A673 (cell line): ENCODE results near the gene NFATC1. TPM values are rescaled to one million over a fixed set of nuclear protein-coding genes. Genes with fewer than 3 reads are reported as not detected.
"Not testable (repeated sequence)": the region's sequence is repeated elsewhere in the genome, so short reads cannot be mapped to it uniquely, and the experiment has no call there.

Experiments used
- BruUV-seq: library from RNA; stranded (reverse); fragments of 400-500 nt; replicated peaks from 2 replicates; lab custom pipeline; 2021; lab: Mats Ljungman, UMichigan
- CTCF ChIA-PET: fragments of 300-600 bp; sonication (Branson Sonifier 250); formaldehyde crosslinking; loops from one replicate; lab custom pipeline; 2022; ENCODE audit warnings: antibody characterized with exemption; lab: Charles Lee
- POLR2A ChIA-PET: fragments of 300-600 bp; sonication (Branson Sonifier 250); formaldehyde crosslinking; loops from one replicate; lab custom pipeline; 2022; ENCODE audit warnings: antibody characterized with exemption; ENCODE audit not compliant: low non-redundant PET; lab: Charles Lee
- DNase-seq: peaks from one replicate; pipeline ENCODE4 v3.0.0-alpha.2; 2015; ENCODE audit warnings: low spot score
- H3K27ac ChIP-seq: fragments of 200-600 bp; sonication (generic); 2 replicates; pipeline ENCODE4 v1.5.1; 2016; ENCODE audit warnings: mixed run types, low read depth, mild to moderate bottlenecking, mixed read lengths, antibody characterized with exemption, low read length; ENCODE audit not compliant: poor library complexity, severe bottlenecking
- H3K27me3 ChIP-seq: fragments of 200-600 bp; sonication (generic); replicated peaks from 2 replicates; pipeline ENCODE4 v1.6.1; 2017; ENCODE audit warnings: mixed run types, low read depth, mild to moderate bottlenecking, mixed read lengths, antibody characterized with exemption, low read length; ENCODE audit not compliant: insufficient read depth, poor library complexity
- H3K36me3 ChIP-seq: fragments of 200-600 bp; sonication (generic); 2 replicates; pipeline ENCODE4 v1.6.1; 2016; ENCODE audit warnings: mixed run types, mild to moderate bottlenecking, mixed read lengths, antibody characterized with exemption, low read length; ENCODE audit not compliant: insufficient read depth, poor library complexity, severe bottlenecking
- H3K4me1 ChIP-seq: fragments of 200-600 bp; sonication (generic); 2 replicates; pipeline ENCODE4 v1.6.1; 2017; ENCODE audit warnings: mixed run types, mild to moderate bottlenecking, mixed read lengths, antibody characterized with exemption, low read length; ENCODE audit not compliant: insufficient read depth, poor library complexity, severe bottlenecking
- H3K4me3 ChIP-seq: fragments of 200-600 bp; sonication (generic); 2 replicates; pipeline ENCODE4 v1.5.1; 2016; ENCODE audit warnings: low read depth, mixed run types, mild to moderate bottlenecking, mixed read lengths, low read length; ENCODE audit not compliant: poor library complexity, severe bottlenecking
- H3K9me3 ChIP-seq: fragments of 200-600 bp; sonication (generic); 2 replicates; pipeline ENCODE4 v1.6.1; 2016; ENCODE audit warnings: mixed run types, low read depth, mild to moderate bottlenecking, mixed read lengths, antibody characterized with exemption, low read length; ENCODE audit not compliant: poor library complexity, severe bottlenecking
- EZH2 ChIP-seq: fragments of 200-600 bp; sonication (generic); IDR thresholded peaks from 2 replicates; pipeline ENCODE4 v1.6.1; 2017; ENCODE audit warnings: borderline replicate concordance, low read depth, mild to moderate bottlenecking, mixed read lengths, antibody characterized with exemption, low read length; ENCODE audit not compliant: poor library complexity, severe bottlenecking
- intact Hi-C: fragments of 100-400 bp; cut with micrococcal nuclease; formaldehyde crosslinking; loops from one replicate; pipeline ENCODE4 v1.10.0; 2022; ENCODE audit not compliant: unreplicated experiment
- total RNA-seq: library from RNA; stranded (reverse); gene quantifications from 2 replicates; pipeline ENCODE4 v1.2.3, GENCODE V29; 2021
- TF ChIP-seq, protein P1 (sequence below): fragments of 300-800, 200-600 bp; sonication (generic); conservative IDR thresholded peaks from 2 replicates; pipeline ENCODE4 v1.5.1; 2017; ENCODE audit warnings: low read depth, mild to moderate bottlenecking, antibody characterized with exemption, low read length, moderate library complexity, mixed read lengths

NFATC1 gene
- total RNA-seq, 1 experiment from 2014 or later, result 10.4 TPM

- BruUV-seq, result no TSS peak
- no peaks in the 10 kb centered on the region for H3K27me3 ChIP-seq
- no peaks in the 10 kb centered on the region for H3K4me1 ChIP-seq
- H3K27ac ChIP-seq, result no peak overlapping the region
- no peaks in the 10 kb centered on the region for H3K36me3 ChIP-seq
- H3K4me3 ChIP-seq, result no peak overlapping the region
- no peaks in the 10 kb centered on the region for H3K9me3 ChIP-seq
- POLR2A ChIA-PET, result no interaction called here
- CTCF ChIA-PET, result no interaction called here
- intact Hi-C loops, result no loop called here
- TF ChIP-seq, protein P1, sequence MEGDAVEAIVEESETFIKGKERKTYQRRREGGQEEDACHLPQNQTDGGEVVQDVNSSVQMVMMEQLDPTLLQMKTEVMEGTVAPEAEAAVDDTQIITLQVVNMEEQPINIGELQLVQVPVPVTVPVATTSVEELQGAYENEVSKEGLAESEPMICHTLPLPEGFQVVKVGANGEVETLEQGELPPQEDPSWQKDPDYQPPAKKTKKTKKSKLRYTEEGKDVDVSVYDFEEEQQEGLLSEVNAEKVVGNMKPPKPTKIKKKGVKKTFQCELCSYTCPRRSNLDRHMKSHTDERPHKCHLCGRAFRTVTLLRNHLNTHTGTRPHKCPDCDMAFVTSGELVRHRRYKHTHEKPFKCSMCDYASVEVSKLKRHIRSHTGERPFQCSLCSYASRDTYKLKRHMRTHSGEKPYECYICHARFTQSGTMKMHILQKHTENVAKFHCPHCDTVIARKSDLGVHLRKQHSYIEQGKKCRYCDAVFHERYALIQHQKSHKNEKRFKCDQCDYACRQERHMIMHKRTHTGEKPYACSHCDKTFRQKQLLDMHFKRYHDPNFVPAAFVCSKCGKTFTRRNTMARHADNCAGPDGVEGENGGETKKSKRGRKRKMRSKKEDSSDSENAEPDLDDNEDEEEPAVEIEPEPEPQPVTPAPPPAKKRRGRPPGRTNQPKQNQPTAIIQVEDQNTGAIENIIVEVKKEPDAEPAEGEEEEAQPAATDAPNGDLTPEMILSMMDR, result no peak
- no peak for TF ChIP-seq EZH2
- DNase-seq, result no peak
These were observed 22.0 kb upstream of the NFATC1 start for GRCh38 chr18:79373736-79374135.

DNA sequence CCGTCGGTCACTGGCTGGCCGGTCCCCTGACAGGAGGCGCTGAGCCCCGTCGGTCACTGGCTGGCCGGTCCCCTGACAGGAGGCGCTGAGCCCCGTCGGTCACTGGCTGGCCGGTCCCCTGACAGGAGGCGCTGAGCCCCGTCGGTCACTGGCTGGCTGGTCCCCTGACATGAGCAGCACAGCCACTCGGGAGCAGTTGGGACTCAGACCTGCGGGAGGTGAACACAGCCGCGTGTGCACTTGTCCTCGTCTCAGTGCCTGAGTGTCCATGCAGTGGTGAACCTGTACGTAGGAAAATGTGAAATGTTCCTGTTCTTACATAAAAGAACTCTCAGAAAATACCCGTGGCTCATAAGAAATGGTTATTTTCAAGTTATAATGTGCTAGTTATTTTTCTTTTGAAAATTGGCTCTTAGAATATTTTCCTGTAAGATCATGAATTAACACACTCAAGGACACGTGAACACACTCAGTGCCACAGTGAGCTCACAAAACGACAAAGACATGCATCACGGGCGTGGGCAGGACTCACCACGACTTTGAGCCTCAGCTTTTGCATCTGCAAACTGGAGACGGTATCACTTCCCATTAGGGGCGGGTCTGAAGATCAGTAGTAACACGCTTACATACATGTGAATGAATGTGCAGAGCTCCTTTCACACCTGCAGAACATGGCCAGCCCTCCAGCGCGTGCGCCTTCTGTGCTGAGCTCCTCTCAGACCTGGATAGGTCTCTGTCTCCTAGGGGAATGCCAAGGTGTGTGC, 21.1 kb upstream of the NFATC1 start:
- DNase-seq, result no peak
- Histone ChIP-seq H3K4me1 (no peaks in the 10 kb centered on the region), H3K36me3 (no peaks in the 10 kb centered on the region), H3K27ac (no peak overlapping the region), H3K9me3 (no peaks in the 10 kb centered on the region), H3K27me3 (no peaks in the 10 kb centered on the region), H3K4me3 (no peak overlapping the region)
- no TSS peak for BruUV-seq
- TF ChIP-seq EZH2, result no peak
- TF ChIP-seq, protein P1, result no peak
- ChIA-PET POLR2A (no interaction called here), CTCF (no interaction called here)
- intact Hi-C loops, result no loop called here

GRCh38 chr18:79375441-79376154, 20.1 kb upstream of the NFATC1 start:
- Histone ChIP-seq H3K27ac (no peak overlapping the region), H3K4me1 (no peaks in the 10 kb centered on the region), H3K27me3 (no peaks in the 10 kb centered on the region), H3K9me3 (no peaks in the 10 kb centered on the region), H3K36me3 (no peaks in the 10 kb centered on the region), H3K4me3 (no peak overlapping the region)
- CTCF ChIA-PET, result no interaction called here
- POLR2A ChIA-PET, result no interaction called here
- no TSS peak for BruUV-seq
- intact Hi-C loops, result no loop called here
- no peak for TF ChIP-seq EZH2
- TF ChIP-seq, protein P1, result no peak
- DNase-seq, result no peak

DNA sequence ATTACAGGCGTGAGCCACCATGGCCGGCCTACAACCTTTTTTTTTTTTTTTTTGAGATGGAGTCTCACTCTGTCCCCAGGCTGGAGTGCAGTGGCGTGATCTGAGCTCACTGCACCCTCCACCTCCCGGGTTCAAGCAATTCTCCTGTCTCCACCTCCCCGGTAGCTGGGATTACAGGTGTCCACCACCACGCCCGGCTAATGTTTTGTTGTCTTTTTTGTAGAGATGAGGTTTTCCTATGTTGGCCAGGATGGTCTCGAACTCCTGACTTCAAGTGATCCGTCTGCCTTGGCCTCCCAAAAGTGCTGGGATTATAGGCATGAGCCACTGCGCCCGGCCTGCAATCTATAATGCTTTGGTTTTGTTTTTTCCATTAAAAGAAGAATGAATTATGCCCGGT, 19.1 kb upstream of the NFATC1 start:
- CTCF ChIA-PET, result interaction anchor here (0.6 kb wide), 2 partner anchors 508 to 824 kb away, joined by 3 to 7 read pairs; no protein-coding TSS in a partner anchor
- intact Hi-C loops, H3K27me3 ChIP-seq, H3K4me3 ChIP-seq, POLR2A ChIA-PET, DNase-seq, H3K27ac ChIP-seq, H3K36me3 ChIP-seq, BruUV-seq, H3K4me1 ChIP-seq, H3K9me3 ChIP-seq: not testable (repeated sequence)
